SK-N-SH (cell line): ENCODE results near the gene PRRC2A. TPM values are rescaled to one million over a fixed set of nuclear protein-coding genes. Genes with fewer than 3 reads are reported as not detected.

Source experiments
- CTCF ChIA-PET: fragments of 300-600, 350-600 bp; formaldehyde crosslinking; extraction: SDS; loops from one replicate; lab custom pipeline; 2021; lab: Yijun Ruan, JAX
- POLR2A ChIA-PET: fragments of 350-600 bp; sonication (Branson Sonifier 250); formaldehyde crosslinking; extraction: SDS; loops from one replicate; lab custom pipeline; 2020; ENCODE audit warnings: antibody characterized with exemption, inconsistent platforms; lab: Yijun Ruan, JAX
- DNase-seq: peaks from one replicate; pipeline ENCODE4 v3.0.0; 2012
- H2AFZ ChIP-seq: fragments of 200-600 bp; sonication (generic); 2 replicates; pipeline ENCODE4 v1.8.1; 2016; ENCODE audit warnings: antibody characterized with exemption, mild to moderate bottlenecking, low read depth
- H3F3A ChIP-seq: fragments of 200-600 bp; sonication (generic); replicated peaks from 2 replicates; pipeline ENCODE3; 2016; ENCODE audit warnings: antibody characterized with exemption, mild to moderate bottlenecking; ENCODE audit not compliant: insufficient read depth
- H3K27ac ChIP-seq, 2 experiments: fragments of 200-500 bp in 1 of 2; fragments of 200-600 bp in 1 of 2; sonication (Bioruptor generic) in 1 of 2; sonication (generic), shearing (Covaris generic) in 1 of 2; 2 replicates each; pipeline versions ENCODE4 v1.5.1 to v1.6.1; 2014 to 2016; ENCODE audit warnings: low read depth in 2 of 2, inconsistent platforms in 1 of 2, low read length in 1 of 2, mild to moderate bottlenecking in 1 of 2, mixed read lengths in 1 of 2
- H3K27me3 ChIP-seq: fragments of 200-600 bp; sonication (generic), shearing (Covaris generic); 2 replicates; pipeline ENCODE4 v1.6.1; 2016; ENCODE audit warnings: mixed run types; ENCODE audit not compliant: insufficient read depth
- H3K36me3 ChIP-seq, 2 experiments: fragments of 200-500 bp in 1 of 2; fragments of 200-600 bp in 1 of 2; sonication (Bioruptor generic) in 1 of 2; sonication (generic) in 1 of 2; replicated peaks in 1 of 2; 2 replicates each; pipeline versions ENCODE3 to v1.5.1; 2014 to 2016; ENCODE audit warnings: low read length in 1 of 2, mild to moderate bottlenecking in 1 of 2; ENCODE audit not compliant: insufficient read depth in 2 of 2, control insufficient read depth in 1 of 2
- H3K4me1 ChIP-seq, 2 experiments: fragments of 200-500 bp in 1 of 2; fragments of 200-600 bp in 1 of 2; sonication (Bioruptor generic) in 1 of 2; sonication (generic), shearing (Covaris generic) in 1 of 2; 2 replicates each; pipeline versions ENCODE4 v1.5.1 to v1.6.1; 2014 to 2016; ENCODE audit warnings: low read depth in 1 of 2, low read length in 1 of 2, mixed run types in 1 of 2; ENCODE audit not compliant: insufficient read depth in 2 of 2, control insufficient read depth in 1 of 2
- H3K4me2 ChIP-seq: fragments of 200-600 bp; sonication (generic), shearing (Covaris generic); 2 replicates; pipeline ENCODE4 v1.6.1; 2017; ENCODE audit warnings: mixed run types
- H3K4me3 ChIP-seq, 2 experiments: fragments of 200-500 bp in 1 of 2; fragments of 200-600 bp in 1 of 2; sonication (Bioruptor generic) in 1 of 2; sonication (generic), shearing (Covaris generic) in 1 of 2; 2 replicates each; pipeline versions ENCODE4 v1.5.1 to v1.8.1; 2014 to 2016; ENCODE audit warnings: low read depth in 2 of 2, inconsistent platforms in 1 of 2, low read length in 1 of 2, mild to moderate bottlenecking in 1 of 2, mixed read lengths in 1 of 2, moderate library complexity in 1 of 2
- H3K79me2 ChIP-seq: fragments of 200-600 bp; sonication (generic); 2 replicates; pipeline ENCODE4 v1.8.1; 2017; ENCODE audit warnings: mild to moderate bottlenecking; ENCODE audit not compliant: insufficient read depth
- H3K9ac ChIP-seq: fragments of 200-600 bp; sonication (generic); 2 replicates; pipeline ENCODE4 v1.6.1; 2017; ENCODE audit warnings: mixed run types
- H3K9me2 ChIP-seq: fragments of 200-600 bp; sonication (generic); 2 replicates; pipeline ENCODE4 v1.6.1; 2017; ENCODE audit warnings: mixed run types
- H3K9me3 ChIP-seq: fragments of 200-600 bp; sonication (generic); 2 replicates; pipeline ENCODE4 v1.6.1; 2017; ENCODE audit warnings: mixed run types, mild to moderate bottlenecking, moderate library complexity
- H4K20me1 ChIP-seq: fragments of 200-600 bp; sonication (generic); 2 replicates; pipeline ENCODE4 v1.6.1; 2017; ENCODE audit warnings: mild to moderate bottlenecking, mixed run types; ENCODE audit not compliant: insufficient read depth
- ELF1 ChIP-seq: IDR thresholded peaks from 2 replicates; pipeline ENCODE4 v1.4.0; 2012
- EZH2phosphoT487 ChIP-seq: fragments of 200-600 bp; sonication (generic); IDR thresholded peaks from 2 replicates; pipeline ENCODE4 v1.6.1; 2017; ENCODE audit warnings: low read depth, mixed run types, mild to moderate bottlenecking, antibody characterized with exemption, moderate library complexity, borderline replicate concordance
- MEF2A ChIP-seq: IDR thresholded peaks from 2 replicates; pipeline ENCODE4 v1.4.0; 2012; ENCODE audit warnings: low read depth, borderline replicate concordance
- MXI1 ChIP-seq: IDR thresholded peaks from 2 replicates; pipeline ENCODE4 v1.6.1; 2012; ENCODE audit warnings: mild to moderate bottlenecking, low read depth, low read length, improper control_type of control experiment
- NRF1 ChIP-seq: IDR thresholded peaks from 2 replicates; pipeline ENCODE4 v1.6.1; 2012; ENCODE audit warnings: low read depth, mild to moderate bottlenecking, low read length
- REST ChIP-seq: IDR thresholded peaks from 2 replicates; pipeline ENCODE4 v1.6.1; 2012; ENCODE audit warnings: mild to moderate bottlenecking, low read depth, low read length, moderate library complexity
- RXRA ChIP-seq: IDR thresholded peaks from 2 replicates; pipeline ENCODE4 v1.4.0; 2012; ENCODE audit warnings: low read depth, mild to moderate bottlenecking, borderline replicate concordance
- YY1 ChIP-seq: IDR thresholded peaks from 2 replicates; pipeline ENCODE4 v1.4.0; 2012; ENCODE audit warnings: low read depth, mild to moderate bottlenecking
- WGBS: methylation state at CpG from one replicate; pipeline ENCODE4 v1.1.6; 2017; ENCODE audit warnings: low lambda C conversion rate; 5-methylcytosine and 5-hydroxymethylcytosine counted together
- polyA plus RNA-seq, 3 experiments: library from polyadenylated mRNA; depleted of rRNA; stranded (reverse); fragments of >200 nt; gene quantifications; 2 replicates each; pipeline ENCODE4 v1.2.3, GENCODE V29; 2012
- TF ChIP-seq, protein P1 (sequence below): IDR thresholded peaks from 2 replicates; pipeline ENCODE4 v1.4.0; 2012; ENCODE audit warnings: low read depth, borderline replicate concordance
- TF ChIP-seq, protein P2 (sequence below): IDR thresholded peaks from 2 replicates; pipeline ENCODE4 v1.4.0; 2012; ENCODE audit warnings: low read depth
- TF ChIP-seq, protein P3 (sequence below): IDR thresholded peaks from 2 replicates; pipeline ENCODE4 v1.4.0; 2012; ENCODE audit warnings: low read depth, borderline replicate concordance
- TF ChIP-seq, protein P4 (sequence below): IDR thresholded peaks from 2 replicates; pipeline ENCODE4; 2012

Gene PRRC2A
- polyA plus RNA-seq, 1 of the 3 experiments (the other 2 are of a cell fraction), result 76.1 TPM

DNA sequence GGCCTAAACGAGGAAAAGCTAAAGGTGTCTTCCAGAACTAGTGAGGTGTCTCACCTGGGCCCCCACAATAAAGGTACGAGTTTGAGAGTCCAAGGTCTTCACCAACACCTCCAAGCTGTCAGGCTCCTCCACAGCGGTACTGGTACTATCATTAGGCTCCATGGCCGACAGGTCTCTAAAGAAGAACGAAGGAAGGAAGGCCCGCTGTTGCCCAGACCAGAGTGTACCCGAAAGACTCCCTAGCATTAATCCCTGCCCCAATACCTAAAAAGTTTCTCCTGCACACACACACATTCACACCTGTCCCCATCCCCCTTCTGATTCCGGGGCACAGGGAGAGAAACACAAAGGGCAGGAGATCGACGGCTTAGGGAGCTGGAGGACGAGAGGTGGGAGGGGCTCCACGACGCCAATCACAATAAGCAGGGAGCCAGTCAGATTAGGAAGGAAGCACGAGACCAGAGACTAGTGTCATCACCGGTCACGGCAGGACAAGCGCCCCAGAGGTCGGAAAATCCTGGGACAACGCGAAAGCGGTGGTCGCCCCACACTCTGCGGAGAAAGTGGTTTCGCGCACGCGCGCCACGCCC is 31.2 kb downstream of the PRRC2A start:
- POLR2A ChIA-PET, result interaction anchor here (0.7 to 2.8 kb wide), 10 partner anchors 10 to 110 kb away, joined by 3 to 20 read pairs (median 9); partner anchors contain the start of genes C6orf47, CSNK2B, DDX39B and GPANK1
- H3K9me2 ChIP-seq, result no peaks in the 10 kb centered on the region
- H4K20me1 ChIP-seq, result no peaks in the 10 kb centered on the region
- peak overlapping the region; percentile 96 to 99 for H3K27ac ChIP-seq
- peak; percentile 80 for DNase-seq
- H3K9ac ChIP-seq, result peak overlapping the region; percentile 94
- WGBS, result 3% methylated on average over 24 of the region's 29 CpGs
- H3K36me3 ChIP-seq, result peaks cover 29 to 34% of the 10 kb centered on the region in 2 experiments
- TF ChIP-seq YY1, result 0 out of 2 replicates have a peak, but pooled peaks have one; percentile 11
- TF ChIP-seq NRF1, result peak; percentile 37; the same call in 1 of the 2 replicates
- TF ChIP-seq REST, result no peak
- TF ChIP-seq, protein P1, sequence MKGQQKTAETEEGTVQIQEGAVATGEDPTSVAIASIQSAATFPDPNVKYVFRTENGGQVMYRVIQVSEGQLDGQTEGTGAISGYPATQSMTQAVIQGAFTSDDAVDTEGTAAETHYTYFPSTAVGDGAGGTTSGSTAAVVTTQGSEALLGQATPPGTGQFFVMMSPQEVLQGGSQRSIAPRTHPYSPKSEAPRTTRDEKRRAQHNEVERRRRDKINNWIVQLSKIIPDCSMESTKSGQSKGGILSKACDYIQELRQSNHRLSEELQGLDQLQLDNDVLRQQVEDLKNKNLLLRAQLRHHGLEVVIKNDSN, result no peak
- no peak for TF ChIP-seq ELF1
- no peak for TF ChIP-seq RXRA
- TF ChIP-seq, protein P2, sequence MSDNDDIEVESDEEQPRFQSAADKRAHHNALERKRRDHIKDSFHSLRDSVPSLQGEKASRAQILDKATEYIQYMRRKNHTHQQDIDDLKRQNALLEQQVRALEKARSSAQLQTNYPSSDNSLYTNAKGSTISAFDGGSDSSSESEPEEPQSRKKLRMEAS, result peak; percentile 14; the same call in 1 of the 2 replicates
- no peak for TF ChIP-seq EZH2phosphoT487
- TF ChIP-seq, protein P3, sequence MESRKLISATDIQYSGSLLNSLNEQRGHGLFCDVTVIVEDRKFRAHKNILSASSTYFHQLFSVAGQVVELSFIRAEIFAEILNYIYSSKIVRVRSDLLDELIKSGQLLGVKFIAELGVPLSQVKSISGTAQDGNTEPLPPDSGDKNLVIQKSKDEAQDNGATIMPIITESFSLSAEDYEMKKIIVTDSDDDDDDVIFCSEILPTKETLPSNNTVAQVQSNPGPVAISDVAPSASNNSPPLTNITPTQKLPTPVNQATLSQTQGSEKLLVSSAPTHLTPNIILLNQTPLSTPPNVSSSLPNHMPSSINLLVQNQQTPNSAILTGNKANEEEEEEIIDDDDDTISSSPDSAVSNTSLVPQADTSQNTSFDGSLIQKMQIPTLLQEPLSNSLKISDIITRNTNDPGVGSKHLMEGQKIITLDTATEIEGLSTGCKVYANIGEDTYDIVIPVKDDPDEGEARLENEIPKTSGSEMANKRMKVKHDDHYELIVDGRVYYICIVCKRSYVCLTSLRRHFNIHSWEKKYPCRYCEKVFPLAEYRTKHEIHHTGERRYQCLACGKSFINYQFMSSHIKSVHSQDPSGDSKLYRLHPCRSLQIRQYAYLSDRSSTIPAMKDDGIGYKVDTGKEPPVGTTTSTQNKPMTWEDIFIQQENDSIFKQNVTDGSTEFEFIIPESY, result no peak
- TF ChIP-seq, protein P4, sequence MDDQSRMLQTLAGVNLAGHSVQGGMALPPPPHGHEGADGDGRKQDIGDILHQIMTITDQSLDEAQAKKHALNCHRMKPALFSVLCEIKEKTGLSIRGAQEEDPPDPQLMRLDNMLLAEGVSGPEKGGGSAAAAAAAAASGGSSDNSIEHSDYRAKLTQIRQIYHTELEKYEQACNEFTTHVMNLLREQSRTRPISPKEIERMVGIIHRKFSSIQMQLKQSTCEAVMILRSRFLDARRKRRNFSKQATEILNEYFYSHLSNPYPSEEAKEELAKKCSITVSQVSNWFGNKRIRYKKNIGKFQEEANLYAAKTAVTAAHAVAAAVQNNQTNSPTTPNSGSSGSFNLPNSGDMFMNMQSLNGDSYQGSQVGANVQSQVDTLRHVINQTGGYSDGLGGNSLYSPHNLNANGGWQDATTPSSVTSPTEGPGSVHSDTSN, result peak; percentile 72
- no peak for TF ChIP-seq MEF2A
- peak; percentile 84 for TF ChIP-seq MXI1
- H3K4me2 ChIP-seq, result peak overlapping the region; percentile 81
- H3K27me3 ChIP-seq, result no peaks in the 10 kb centered on the region
- CTCF ChIA-PET, result interaction anchor here (0.8 to 2.5 kb wide), 5 partner anchors 10 to 106 kb away, joined by 4 to 9 read pairs (median 5); partner anchors contain the start of genes ATP6V1G2, C6orf47, CSNK2B and GPANK1
- H3K4me1 ChIP-seq, result peaks cover 5 to 6% of the 10 kb centered on the region in 2 experiments; a peak in 3 of 4 replicates
- peaks cover 24% of the 10 kb centered on the region for H3F3A ChIP-seq
- H2AFZ ChIP-seq, result peak overlapping the region; percentile 61; the same call in 1 of the 2 replicates
- H3K4me3 ChIP-seq, result peak overlapping the region; percentile 64 to 69
- H3K9me3 ChIP-seq, result no peaks in the 10 kb centered on the region
- peaks cover 70% of the 10 kb centered on the region for H3K79me2 ChIP-seq
